OCI-LY1 (cell line): ENCODE measurements around the gene UCN2.

Experiments
- H2AFZ ChIP-seq: fragments of 200-600 bp; sonication (generic), shearing (Covaris generic); 2 replicates; pipeline ENCODE4 v1.6.0; 2014; ENCODE audit warnings: antibody characterized with exemption, mild to moderate bottlenecking, low read length
- H3F3A ChIP-seq: fragments of 200-600 bp; sonication (generic), shearing (Covaris generic); 2 replicates; pipeline ENCODE4 v1.6.0; 2014; ENCODE audit warnings: mild to moderate bottlenecking, antibody characterized with exemption, low read length, moderate library complexity; ENCODE audit not compliant: insufficient read depth
- H3K27ac ChIP-seq: fragments of 200-600 bp; sonication (generic); 2 replicates; pipeline ENCODE4 v1.5.1; 2014; ENCODE audit warnings: low read length, mixed run types, mild to moderate bottlenecking, low read depth; ENCODE audit not compliant: poor library complexity, severe bottlenecking
- H3K27me3 ChIP-seq: fragments of 200-600 bp; sonication (generic); 2 replicates; pipeline ENCODE4 v1.6.0; 2014; ENCODE audit warnings: antibody characterized with exemption, mild to moderate bottlenecking, low read length, moderate library complexity; ENCODE audit not compliant: insufficient read depth
- H3K36me3 ChIP-seq: fragments of 200-600 bp; sonication (generic); 2 replicates; pipeline ENCODE4 v1.6.1; 2014; ENCODE audit warnings: mild to moderate bottlenecking, antibody characterized with exemption, low read length, moderate library complexity, mixed read lengths; ENCODE audit not compliant: insufficient read depth
- H3K4me1 ChIP-seq: fragments of 200-600 bp; sonication (generic); 2 replicates; pipeline ENCODE4 v1.5.1; 2014; ENCODE audit warnings: mild to moderate bottlenecking, low read length, moderate library complexity; ENCODE audit not compliant: insufficient read depth, severe bottlenecking
- H3K4me2 ChIP-seq: fragments of 200-600 bp; sonication (generic), shearing (Covaris generic); 2 replicates; pipeline ENCODE4 v1.6.1; 2014; ENCODE audit warnings: low read length
- H3K4me3 ChIP-seq: fragments of 200-600 bp; sonication (generic); 2 replicates; pipeline ENCODE4 v1.5.1; 2014; ENCODE audit warnings: low read length, low read depth, mild to moderate bottlenecking, mixed read lengths; ENCODE audit not compliant: poor library complexity, severe bottlenecking
- H3K79me2 ChIP-seq: fragments of 200-600 bp; shearing (Covaris generic); 2 replicates; pipeline ENCODE4 v1.6.1; 2016; ENCODE audit warnings: mixed run types, low read length, mixed read lengths; ENCODE audit not compliant: insufficient read depth
- H3K9ac ChIP-seq: fragments of 200-600 bp; sonication (generic), shearing (Covaris generic); 2 replicates; pipeline ENCODE4 v1.6.1; 2014; ENCODE audit warnings: mild to moderate bottlenecking, low read length, mixed read lengths
- H3K9me2 ChIP-seq: fragments of 200-600 bp; sonication (generic), shearing (Covaris generic); 2 replicates; pipeline ENCODE4 v1.6.1; 2014; ENCODE audit warnings: low read depth, mild to moderate bottlenecking, low read length, mixed read lengths
- H3K9me3 ChIP-seq: fragments of 200-600 bp; shearing (Covaris generic); 2 replicates; pipeline ENCODE4 v1.6.1; 2014; ENCODE audit warnings: low read length, mixed read lengths
- H4K20me1 ChIP-seq: fragments of 200-600 bp; sonication (generic), shearing (Covaris generic); 2 replicates; pipeline ENCODE4 v1.6.0; 2016; ENCODE audit warnings: mild to moderate bottlenecking, low read length; ENCODE audit not compliant: insufficient read depth
- EZH2 ChIP-seq: fragments of 200-600 bp; sonication (generic), shearing (Covaris generic); IDR thresholded peaks from 2 replicates; pipeline ENCODE4 v1.8.0; 2017; ENCODE audit warnings: borderline replicate concordance, mixed run types, mild to moderate bottlenecking, antibody characterized with exemption, low read length, moderate library complexity, mixed read lengths
- TF ChIP-seq, protein P1 (sequence below): fragments of 200-600 bp; sonication (generic), shearing (Covaris generic); IDR thresholded peaks from 2 replicates; pipeline ENCODE4 v1.5.1; 2017; ENCODE audit warnings: mild to moderate bottlenecking, antibody characterized with exemption, low read length, moderate library complexity, mixed read lengths

Gene UCN2

DNA sequence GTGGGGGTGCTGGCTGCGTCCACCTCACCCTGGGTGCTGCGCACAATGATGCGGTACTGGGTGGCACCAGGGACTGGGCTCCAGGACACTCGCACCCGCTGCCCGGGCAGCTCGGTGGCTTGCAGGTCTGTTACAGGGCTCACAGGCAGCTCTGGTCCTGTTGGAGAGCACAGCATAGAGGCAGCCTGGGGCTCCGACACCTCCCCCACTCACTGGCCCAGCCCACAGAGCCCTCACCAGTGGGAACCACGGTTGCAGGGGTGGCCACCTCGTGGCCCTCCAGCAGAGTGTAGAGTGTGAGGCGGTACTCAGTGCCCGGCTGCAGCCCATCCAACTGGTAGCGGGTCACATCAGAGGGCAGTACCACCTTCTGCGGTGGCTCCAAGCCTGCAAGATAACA lies 27.9 kb upstream of the UCN2 start:
- H3K27ac ChIP-seq = no peak overlapping the region
- H3K9me3 ChIP-seq = no peaks in the 10 kb centered on the region
- H3K27me3 ChIP-seq = peaks cover 22% of the 10 kb centered on the region
- TF ChIP-seq, protein P1, sequence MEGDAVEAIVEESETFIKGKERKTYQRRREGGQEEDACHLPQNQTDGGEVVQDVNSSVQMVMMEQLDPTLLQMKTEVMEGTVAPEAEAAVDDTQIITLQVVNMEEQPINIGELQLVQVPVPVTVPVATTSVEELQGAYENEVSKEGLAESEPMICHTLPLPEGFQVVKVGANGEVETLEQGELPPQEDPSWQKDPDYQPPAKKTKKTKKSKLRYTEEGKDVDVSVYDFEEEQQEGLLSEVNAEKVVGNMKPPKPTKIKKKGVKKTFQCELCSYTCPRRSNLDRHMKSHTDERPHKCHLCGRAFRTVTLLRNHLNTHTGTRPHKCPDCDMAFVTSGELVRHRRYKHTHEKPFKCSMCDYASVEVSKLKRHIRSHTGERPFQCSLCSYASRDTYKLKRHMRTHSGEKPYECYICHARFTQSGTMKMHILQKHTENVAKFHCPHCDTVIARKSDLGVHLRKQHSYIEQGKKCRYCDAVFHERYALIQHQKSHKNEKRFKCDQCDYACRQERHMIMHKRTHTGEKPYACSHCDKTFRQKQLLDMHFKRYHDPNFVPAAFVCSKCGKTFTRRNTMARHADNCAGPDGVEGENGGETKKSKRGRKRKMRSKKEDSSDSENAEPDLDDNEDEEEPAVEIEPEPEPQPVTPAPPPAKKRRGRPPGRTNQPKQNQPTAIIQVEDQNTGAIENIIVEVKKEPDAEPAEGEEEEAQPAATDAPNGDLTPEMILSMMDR = no peak
- TF ChIP-seq EZH2 = no peak
- H4K20me1 ChIP-seq = no peaks in the 10 kb centered on the region
- H3K4me1 ChIP-seq = no peaks in the 10 kb centered on the region
- H3K4me2 ChIP-seq = no peak overlapping the region
- no peak overlapping the region for H3K4me3 ChIP-seq
- H3F3A ChIP-seq = no peaks in the 10 kb centered on the region
- H2AFZ ChIP-seq = no peak overlapping the region
- H3K9ac ChIP-seq = no peak overlapping the region
- no peaks in the 10 kb centered on the region for H3K36me3 ChIP-seq
- H3K9me2 ChIP-seq = no peaks in the 10 kb centered on the region
- H3K79me2 ChIP-seq = no peaks in the 10 kb centered on the region

DNA sequence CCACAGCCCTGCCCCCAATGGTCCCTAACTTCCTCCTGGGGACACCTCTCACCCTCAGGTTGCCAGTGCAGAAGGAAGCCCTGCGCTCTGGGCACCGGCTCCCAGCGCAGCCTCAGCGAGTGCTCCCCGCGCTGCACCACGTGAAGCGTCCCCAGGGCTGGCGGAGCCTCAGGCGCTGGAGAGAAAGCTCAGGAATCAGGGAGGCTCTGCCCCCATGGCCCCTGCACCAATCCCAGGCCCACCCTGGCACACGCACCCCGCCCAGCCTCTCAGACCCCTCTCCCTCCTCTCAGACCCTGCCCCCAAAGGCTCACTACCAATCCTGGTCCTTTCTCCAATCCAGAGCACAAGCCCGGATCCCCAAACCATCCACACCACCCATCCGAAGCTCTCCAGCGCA lies 24.6 kb upstream of the UCN2 start:
- Histone ChIP-seq H2AFZ (no peak overlapping the region), H3F3A (no peaks in the 10 kb centered on the region), H3K9me3 (no peaks in the 10 kb centered on the region), H3K4me3 (no peak overlapping the region), H3K4me2 (no peak overlapping the region), H3K9me2 (no peaks in the 10 kb centered on the region), H3K79me2 (no peaks in the 10 kb centered on the region), H3K27me3 (peaks cover 9% of the 10 kb centered on the region; the same call in 1 of the 2 replicates), H3K36me3 (no peaks in the 10 kb centered on the region), H3K4me1 (no peaks in the 10 kb centered on the region), H3K27ac (no peak overlapping the region), H3K9ac (no peak overlapping the region), H4K20me1 (no peaks in the 10 kb centered on the region)
- no peak for TF ChIP-seq EZH2
- TF ChIP-seq, protein P1 = no peak

DNA sequence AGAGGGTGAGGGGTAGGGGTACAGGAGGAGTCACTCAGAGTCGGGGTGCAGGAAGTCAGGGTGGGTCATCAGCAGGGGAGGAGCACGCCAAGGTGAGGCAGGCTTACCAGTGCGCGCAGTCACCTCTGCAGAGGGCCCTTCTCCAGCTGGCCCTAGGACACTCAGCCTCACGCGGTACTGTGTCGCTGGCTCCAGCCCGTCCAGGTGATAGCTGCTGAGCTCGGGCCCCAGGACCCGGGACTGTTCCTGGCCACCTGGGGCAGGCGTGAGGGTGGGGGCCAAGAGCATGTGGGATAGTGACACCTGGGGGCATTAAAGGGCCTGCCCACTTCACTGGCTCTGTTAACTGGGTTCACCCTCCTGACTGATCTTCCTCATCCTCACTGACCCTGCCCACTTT lies 24.1 kb upstream of the UCN2 start:
- H3K27me3 ChIP-seq = peaks cover 8% of the 10 kb centered on the region; the same call in 1 of the 2 replicates
- no peaks in the 10 kb centered on the region for H3K36me3 ChIP-seq
- H3K4me3 ChIP-seq = no peak overlapping the region
- H3K4me1 ChIP-seq = no peaks in the 10 kb centered on the region
- H3K79me2 ChIP-seq = no peaks in the 10 kb centered on the region
- no peak overlapping the region for H3K27ac ChIP-seq
- no peaks in the 10 kb centered on the region for H3F3A ChIP-seq
- TF ChIP-seq EZH2 = no peak
- TF ChIP-seq, protein P1 = no peak
- no peaks in the 10 kb centered on the region for H3K9me2 ChIP-seq
- H3K9ac ChIP-seq = no peak overlapping the region
- H4K20me1 ChIP-seq = no peaks in the 10 kb centered on the region
- H3K4me2 ChIP-seq = no peak overlapping the region
- H2AFZ ChIP-seq = no peak overlapping the region
- no peaks in the 10 kb centered on the region for H3K9me3 ChIP-seq
